GM19099 (cell line): ENCODE measurements around the gene TIMM50.

Source experiments
- POLR2A ChIP-seq: IDR thresholded peaks from 3 replicates; pipeline ENCODE4 v1.6.1; 2011; ENCODE audit warnings: low read depth; ENCODE audit not compliant: insufficient read length; ENCODE audit errors: extremely low read depth

TIMM50 gene

DNA sequence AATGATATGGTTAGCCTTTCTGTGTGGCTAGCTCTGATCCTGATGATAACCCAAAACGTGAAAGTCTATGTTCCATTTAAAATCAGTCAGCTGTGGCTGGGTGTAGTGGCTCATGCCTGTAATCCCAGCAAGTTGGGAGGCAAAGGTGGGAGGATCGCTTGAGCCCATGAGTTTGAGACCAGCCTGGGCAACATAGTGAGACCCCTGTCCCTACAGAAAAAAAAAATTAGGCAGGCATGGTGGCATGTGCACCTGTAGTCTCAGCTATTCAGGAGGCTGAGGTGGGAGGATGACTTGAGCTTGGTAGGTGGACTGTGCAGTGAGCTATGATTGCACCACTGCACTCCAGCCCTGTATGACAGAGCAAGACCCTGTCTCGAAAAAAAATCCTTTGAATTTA, 53.2 kb downstream of the TIMM50 start:
- no peak for TF ChIP-seq POLR2A

DNA sequence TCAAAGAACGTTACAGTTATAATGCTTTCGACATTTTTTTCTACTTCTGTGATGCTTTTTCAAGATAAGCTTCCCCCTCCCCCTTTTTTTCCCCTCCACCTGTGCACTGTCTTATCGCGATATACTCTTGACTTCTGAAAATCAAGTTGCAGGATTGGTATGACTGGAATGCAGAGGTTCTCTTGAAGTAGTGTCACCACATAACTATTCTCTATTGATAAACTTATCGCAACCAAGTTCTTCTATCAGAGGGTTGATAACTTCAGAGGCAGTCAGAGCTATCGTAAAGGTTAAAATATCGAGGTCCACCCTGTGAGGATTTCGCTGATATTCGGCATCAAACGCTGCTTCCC, 58.5 kb downstream of the TIMM50 start:
- TF ChIP-seq POLR2A: no peak

DNA sequence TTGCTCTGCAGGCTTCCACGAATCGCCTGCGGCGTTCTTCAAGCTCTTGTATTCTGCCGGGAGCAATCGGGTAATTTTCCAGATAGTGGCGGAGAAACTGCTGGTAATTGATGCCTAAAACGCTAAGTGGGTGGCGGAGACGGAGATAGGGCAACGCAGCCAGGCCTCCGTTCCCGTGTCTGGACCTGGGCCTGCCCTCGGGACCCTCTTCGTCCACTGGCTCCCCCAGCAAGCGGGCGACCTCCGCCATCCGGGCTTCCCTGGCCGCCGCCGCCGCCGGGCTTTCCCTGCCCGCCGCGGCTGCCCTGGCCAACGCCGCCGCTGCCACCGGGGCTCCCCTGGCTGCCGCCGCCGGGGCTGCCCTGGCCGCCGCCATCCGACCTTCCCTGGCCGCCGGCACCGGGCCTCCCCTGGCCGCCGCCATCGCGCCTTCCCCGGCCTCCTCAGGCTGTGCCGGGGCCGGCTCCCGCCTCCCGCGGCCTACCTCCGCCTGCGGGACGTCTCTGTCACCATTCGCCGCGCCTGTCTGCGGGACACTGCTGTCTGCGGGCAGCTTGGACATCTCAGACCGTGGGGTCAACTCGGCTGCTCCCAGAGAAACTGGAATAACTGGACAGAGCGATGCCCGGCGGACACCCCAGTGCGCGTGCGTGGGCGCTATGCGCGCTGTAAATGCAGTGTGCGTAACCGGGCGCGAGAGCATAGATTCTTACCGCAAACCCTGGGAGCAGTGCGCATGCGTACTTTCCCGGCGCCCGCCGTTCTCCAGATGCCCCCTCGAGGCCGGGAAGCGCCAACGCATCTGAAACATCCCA, 59.1 kb downstream of the TIMM50 start, which contains the start of gene EID2:
TSS of gene EID2 (minus strand) at position 644 of the 815 bp plus-strand sequence. CDS start at position 562, 82 bp downstream.
- peak; percentile 82 for TF ChIP-seq POLR2A

DNA sequence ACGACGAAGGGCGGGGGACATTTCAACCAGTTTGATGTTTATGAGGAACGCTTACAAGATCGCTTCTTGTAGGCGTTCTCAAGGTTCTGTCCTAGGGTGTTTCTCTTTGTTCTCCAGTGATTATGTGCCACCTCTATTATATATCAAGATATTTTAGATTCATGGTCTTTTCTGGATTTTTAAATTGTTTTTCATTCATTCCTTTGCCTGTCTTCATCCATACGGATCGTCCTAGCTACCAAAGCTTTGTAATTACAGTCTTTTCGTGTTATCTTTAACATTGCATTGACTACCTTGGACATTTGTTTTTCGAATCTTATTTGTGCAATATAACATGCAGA, 59.7 kb downstream of the TIMM50 start:
- no peak for TF ChIP-seq POLR2A
